IMR-90 (cell line): ENCODE measurements around the gene ALKBH2. TPM values are rescaled to one million over a fixed set of nuclear protein-coding genes. Genes with fewer than 3 reads are reported as not detected.

Experiments
- ATAC-seq: fragments of 200-7000 bp; cut with Tn5 transposase; 2 replicates; pipeline ENCODE4 v1.9.1; 2020; ENCODE audit warnings: low read depth, mild to moderate bottlenecking, moderate library complexity
- BruUV-seq: library from RNA; stranded (reverse); fragments of 400-500 nt; replicated peaks from 2 replicates; lab custom pipeline; 2021; lab: Mats Ljungman, UMichigan
- CTCF ChIA-PET: fragments of 300-600 bp; formaldehyde crosslinking; extraction: SDS; loops from one replicate; lab custom pipeline; 2021; ENCODE audit warnings: antibody characterized with exemption; lab: Yijun Ruan, JAX
- POLR2A ChIA-PET: fragments of 300-600 bp; sonication (Branson Sonifier 250); formaldehyde crosslinking; loops from one replicate; lab custom pipeline; 2022; ENCODE audit warnings: antibody characterized with exemption; ENCODE audit not compliant: unreplicated experiment; lab: Charles Lee
- DNase-seq: peaks from one replicate; pipeline ENCODE4 v3.0.0; 2013
- H2AFZ ChIP-seq: replicated peaks from 2 replicates; pipeline ENCODE3; 2013; ENCODE audit warnings: low read length, mild to moderate bottlenecking; ENCODE audit not compliant: poor library complexity
- H2AK5ac ChIP-seq: 2 replicates; pipeline ENCODE4 v1.6.1; 2013; ENCODE audit warnings: low read depth, low read length, inconsistent platforms
- H2AK9ac ChIP-seq: replicated peaks from 2 replicates; pipeline ENCODE3; 2013; ENCODE audit warnings: mild to moderate bottlenecking, low read depth, low read length, moderate library complexity; ENCODE audit not compliant: poor library complexity
- H2BK120ac ChIP-seq: 2 replicates; pipeline ENCODE4 v1.6.1; 2013; ENCODE audit warnings: low read depth, low read length, inconsistent platforms
- H2BK15ac ChIP-seq: 3 replicates; pipeline ENCODE4 v1.6.1; 2013; ENCODE audit warnings: low read depth, low read length, inconsistent platforms
- H2BK20ac ChIP-seq: 2 replicates; pipeline ENCODE4 v1.6.1; 2013; ENCODE audit warnings: low read depth, mild to moderate bottlenecking, inconsistent platforms, low read length, moderate library complexity
- H2BK5ac ChIP-seq: 2 replicates; pipeline ENCODE4 v1.6.1; 2013; ENCODE audit warnings: mild to moderate bottlenecking, low read depth, low read length, inconsistent platforms; ENCODE audit not compliant: poor library complexity, severe bottlenecking
- H3K14ac ChIP-seq: replicated peaks from 2 replicates; pipeline ENCODE4 v1.6.1; 2013; ENCODE audit warnings: low read depth, low read length, inconsistent platforms
- H3K18ac ChIP-seq: 2 replicates; pipeline ENCODE4 v1.6.1; 2013; ENCODE audit warnings: low read depth, low read length, control low read depth
- H3K23ac ChIP-seq: 2 replicates; pipeline ENCODE4 v1.6.1; 2013; ENCODE audit warnings: low read depth, low read length, inconsistent platforms
- H3K27ac ChIP-seq: 2 replicates; pipeline ENCODE4 v1.5.1; 2013; ENCODE audit warnings: mild to moderate bottlenecking, control low read depth, low read length; ENCODE audit not compliant: insufficient read depth
- H3K27me3 ChIP-seq: 2 replicates; pipeline ENCODE4 v1.6.1; 2013; ENCODE audit warnings: low read length; ENCODE audit not compliant: control insufficient read depth, insufficient read depth
- H3K36me3 ChIP-seq: 2 replicates; pipeline ENCODE4 v1.6.1; 2013; ENCODE audit warnings: low read length, mixed read lengths; ENCODE audit not compliant: control insufficient read depth, insufficient read depth
- H3K4ac ChIP-seq: 2 replicates; pipeline ENCODE4 v1.6.1; 2013; ENCODE audit warnings: low read depth, low read length, inconsistent platforms
- H3K4me1 ChIP-seq: 2 replicates; pipeline ENCODE4 v1.6.1; 2013; ENCODE audit warnings: low read length, mixed read lengths; ENCODE audit not compliant: control insufficient read depth, insufficient read depth
- H3K4me2 ChIP-seq: 2 replicates; pipeline ENCODE4 v1.6.1; 2013; ENCODE audit warnings: low read depth, mild to moderate bottlenecking, control low read depth, low read length, moderate library complexity
- H3K4me3 ChIP-seq: 2 replicates; pipeline ENCODE4 v1.5.1; 2013; ENCODE audit warnings: low read depth, mild to moderate bottlenecking, control low read depth, low read length, moderate library complexity; ENCODE audit not compliant: insufficient read depth
- H3K56ac ChIP-seq: 2 replicates; pipeline ENCODE4 v1.6.1; 2013; ENCODE audit warnings: low read length, inconsistent platforms; ENCODE audit not compliant: insufficient read depth; ENCODE audit errors: extremely low read depth
- H3K79me1 ChIP-seq, 2 experiments: 2 replicates each; pipeline ENCODE4 v1.6.1; 2013; ENCODE audit warnings: low read length in 2 of 2, inconsistent platforms in 1 of 2, low read depth in 1 of 2
- H3K9ac ChIP-seq: 2 replicates; pipeline ENCODE4 v1.6.1; 2013; ENCODE audit warnings: low read depth, low read length, control low read depth
- H3K9me1 ChIP-seq: 2 replicates; pipeline ENCODE4 v1.6.1; 2013; ENCODE audit warnings: low read length, inconsistent platforms; ENCODE audit not compliant: insufficient read depth
- H3K9me3 ChIP-seq: 2 replicates; pipeline ENCODE4 v1.6.1; 2013; ENCODE audit warnings: low read length; ENCODE audit not compliant: control insufficient read depth, insufficient read depth
- H4K20me1 ChIP-seq: 2 replicates; pipeline ENCODE4 v1.6.1; 2013; ENCODE audit warnings: low read length, inconsistent platforms; ENCODE audit not compliant: insufficient read depth
- H4K5ac ChIP-seq: 2 replicates; pipeline ENCODE4 v1.6.1; 2013; ENCODE audit warnings: mild to moderate bottlenecking, low read depth, low read length, control low read depth
- H4K8ac ChIP-seq, 2 experiments: 2 replicates each; pipeline ENCODE4 v1.6.1; 2013; ENCODE audit warnings: low read depth in 2 of 2, low read length in 2 of 2, control low read depth in 1 of 2, inconsistent platforms in 1 of 2
- H4K91ac ChIP-seq: 2 replicates; pipeline ENCODE4 v1.6.1; 2013; ENCODE audit warnings: low read depth, low read length, inconsistent platforms; ENCODE audit not compliant: insufficient read depth
- MAFK ChIP-seq: IDR thresholded peaks from 2 replicates; pipeline ENCODE4 v1.6.1; 2012; ENCODE audit warnings: low read depth, low read length, improper control_type of control experiment
- RCOR1 ChIP-seq: IDR thresholded peaks from 2 replicates; pipeline ENCODE4 v1.6.1; 2012; ENCODE audit warnings: mild to moderate bottlenecking, low read length, improper control_type of control experiment; ENCODE audit not compliant: insufficient replicate concordance
- WGBS, 2 experiments: methylation state at CpG; one replicate each; pipeline versions ENCODE4 v1.1.5 to v1.1.7; 2013; ENCODE audit warnings: missing lambda C conversion rate in 2 of 2; ENCODE audit not compliant: insufficient read length in 1 of 2; ENCODE audit errors: extremely low coverage in 2 of 2; 5-methylcytosine and 5-hydroxymethylcytosine counted together
- dilution Hi-C: fragments of 300-500 bp; cut with HindIII; formaldehyde crosslinking; loops from one replicate; pipeline ENCODE4 v1.14.3; 2018; ENCODE audit warnings: low sequenced_read_pairs; ENCODE audit not compliant: unreplicated experiment
- in situ Hi-C: fragments of 300-500 bp; cut with MboI; formaldehyde crosslinking; loops from 3 replicates; pipeline ENCODE4 v1.14.3; 2019; ENCODE audit warnings: low sequenced_read_pairs, inconsistent platforms, mixed read lengths
- intact Hi-C: fragments of 100-400 bp; cut with micrococcal nuclease; formaldehyde crosslinking; loops from 2 replicates; pipeline ENCODE4 v1.10.0; 2022
- polyA plus RNA-seq, 3 experiments: library from polyadenylated mRNA; depleted of rRNA; stranded (reverse); fragments of >200 nt; gene quantifications; 2 replicates each; pipeline ENCODE4 v1.2.3, GENCODE V29; 2012; ENCODE audit warnings: low replicate concordance in 1 of 3
- total RNA-seq: library from RNA; depleted of rRNA; stranded (reverse); fragments of >200 nt; gene quantifications from 2 replicates; pipeline ENCODE4 v1.2.3, GENCODE V29; 2012
- TF ChIP-seq, protein P1 (sequence below): fragments of 150-350 bp; IDR thresholded peaks from 2 replicates; pipeline ENCODE4 v1.6.1; 2017; ENCODE audit warnings: mild to moderate bottlenecking, antibody characterized with exemption, low read length, low read depth

ALKBH2 gene
- total and polyA plus RNA-seq, 2 of the 4 experiments (the other 2 are of a cell fraction), result 14.9 to 17.8 TPM

- no peak overlapping the region for H2BK120ac ChIP-seq
- no peak overlapping the region for H3K18ac ChIP-seq
- in situ Hi-C loops, result no loop called here
- no peak overlapping the region for H2AFZ ChIP-seq
- no peak overlapping the region for H2AK5ac ChIP-seq
- dilution Hi-C loops, result no loop called here
- DNase-seq, result no peak
- peaks cover under 1% of the 10 kb centered on the region; the same call in 1 of the 2 replicates for H3K9me1 ChIP-seq
- H2BK5ac ChIP-seq, result no peak overlapping the region
- no peaks in the 10 kb centered on the region for H3K4me1 ChIP-seq
- no peak overlapping the region for H4K91ac ChIP-seq
- no peaks in the 10 kb centered on the region for H3K27me3 ChIP-seq
- BruUV-seq, result no TSS peak
- H4K20me1 ChIP-seq, result no peaks in the 10 kb centered on the region
- POLR2A ChIA-PET, result no interaction called here
- no peak overlapping the region for H2AK9ac ChIP-seq
- no peaks in the 10 kb centered on the region for H3K9me3 ChIP-seq
- no peak overlapping the region for H3K27ac ChIP-seq
- H2BK20ac ChIP-seq, result no peak overlapping the region
- H3K56ac ChIP-seq, result no peak overlapping the region
- peaks cover 8% of the 10 kb centered on the region for H3K36me3 ChIP-seq
- no CpG with 5 or more reads among the region's 6 CpGs for WGBS, 2 experiments
- no peak overlapping the region for H4K8ac ChIP-seq
- H3K79me1 ChIP-seq, result peaks cover 1 to 4% of the 10 kb centered on the region in 2 experiments; a peak in 3 of 4 replicates
- no peak overlapping the region for H3K14ac ChIP-seq
- H3K4ac ChIP-seq, result no peak overlapping the region
- CTCF ChIA-PET, result no interaction called here
- H4K5ac ChIP-seq, result no peak overlapping the region
- intact Hi-C loops, result no loop called here
- H3K9ac ChIP-seq, result no peak overlapping the region
- H3K4me2 ChIP-seq, result no peak overlapping the region
- H3K23ac ChIP-seq, result no peak overlapping the region
- no peak overlapping the region for H3K4me3 ChIP-seq
- no peak for ATAC-seq
- TF ChIP-seq MAFK (no peak), RCOR1 (no peak)
- TF ChIP-seq, protein P1, sequence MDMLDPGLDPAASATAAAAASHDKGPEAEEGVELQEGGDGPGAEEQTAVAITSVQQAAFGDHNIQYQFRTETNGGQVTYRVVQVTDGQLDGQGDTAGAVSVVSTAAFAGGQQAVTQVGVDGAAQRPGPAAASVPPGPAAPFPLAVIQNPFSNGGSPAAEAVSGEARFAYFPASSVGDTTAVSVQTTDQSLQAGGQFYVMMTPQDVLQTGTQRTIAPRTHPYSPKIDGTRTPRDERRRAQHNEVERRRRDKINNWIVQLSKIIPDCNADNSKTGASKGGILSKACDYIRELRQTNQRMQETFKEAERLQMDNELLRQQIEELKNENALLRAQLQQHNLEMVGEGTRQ, result no peak
- no peak overlapping the region for H2BK15ac ChIP-seq
Observed at GRCh38 chr12:109058773-109059172, 34.5 kb downstream of the ALKBH2 start.
